ENCODE data around the gene MAFB. TPM values are rescaled to one million over a fixed set of nuclear protein-coding genes. Genes with fewer than 3 reads are reported as not detected.

The MAFB gene
- total RNA-seq, 2 experiments from 2014 or later: not detected

GRCh38 chr20:40637176-40637575 lies 51.9 kb downstream of the MAFB start:
- H3K9me3 Mint-ChIP-seq: no peaks in the 10 kb centered on the region
- intact Hi-C loops (cut with micrococcal nuclease): no loop called here
- POLR2A ChIA-PET: no interaction called here
- H3K4me3 Mint-ChIP-seq: no peak overlapping the region
- no peaks in the 10 kb centered on the region for H3K36me3 Mint-ChIP-seq (ENCODE audit: low read depth)
- ATAC-seq (no peak), DNase-seq (no peak)
- CTCF ChIA-PET: no interaction called here
- no peak overlapping the region for H3K27ac Mint-ChIP-seq
- TF ChIP-seq CTCF (IDR thresholded peaks at IDR 0.05): no peak
- peaks cover 2% of the 10 kb centered on the region for H3K27me3 Mint-ChIP-seq
- no peaks in the 10 kb centered on the region for H3K4me1 Mint-ChIP-seq (ENCODE audit: low read depth)

GRCh38 chr20:40636486-40636885 lies 52.5 kb downstream of the MAFB start:
- H3K27ac Mint-ChIP-seq: no peak overlapping the region
- no peak overlapping the region for H3K4me3 Mint-ChIP-seq
- ChIA-PET POLR2A (no interaction called here), CTCF (no interaction called here)
- peaks cover 2% of the 10 kb centered on the region for H3K27me3 Mint-ChIP-seq
- no peaks in the 10 kb centered on the region for H3K9me3 Mint-ChIP-seq
- intact Hi-C loops (cut with micrococcal nuclease): no loop called here
- no peak for ATAC-seq
- no peaks in the 10 kb centered on the region for H3K36me3 Mint-ChIP-seq (ENCODE audit: low read depth)
- DNase-seq: no peak
- no peaks in the 10 kb centered on the region for H3K4me1 Mint-ChIP-seq (ENCODE audit: low read depth)
- TF ChIP-seq CTCF (IDR thresholded peaks at IDR 0.05): no peak

GRCh38 chr20:40635971-40636370 lies 53.1 kb downstream of the MAFB start:
- H3K27ac Mint-ChIP-seq: no peak overlapping the region
- CTCF ChIA-PET: no interaction called here
- H3K9me3 Mint-ChIP-seq: no peaks in the 10 kb centered on the region
- no peak for TF ChIP-seq CTCF (IDR thresholded peaks at IDR 0.05)
- ATAC-seq (no peak), DNase-seq (no peak)
- POLR2A ChIA-PET: no interaction called here
- no peak overlapping the region for H3K4me3 Mint-ChIP-seq
- intact Hi-C loops (cut with micrococcal nuclease): no loop called here
- no peaks in the 10 kb centered on the region for H3K36me3 Mint-ChIP-seq (ENCODE audit: low read depth)
- H3K4me1 Mint-ChIP-seq (ENCODE audit: low read depth): no peaks in the 10 kb centered on the region
- H3K27me3 Mint-ChIP-seq: peaks cover 2% of the 10 kb centered on the region
